ENCODE results near the gene PTPRN2. TPM values are rescaled to one million over a fixed set of nuclear protein-coding genes. Genes with fewer than 3 reads are reported as not detected.

Gene PTPRN2
- total and polyA plus RNA-seq, 2 of the 8 experiments (the other 6 are each of a cell fraction or from before 2014, with no cell fraction given), result 2.6 to 4.5 TPM

- H3K9ac ChIP-seq (replicated peaks in 1 of 4; ENCODE audit: extremely low read depth in 1 of 4, low read depth in 3 of 4, low read length in 3 of 4), result no peak overlapping the region
- no peaks in the 10 kb centered on the region for H3K4me1 ChIP-seq (replicated peaks in 1 of 4; ENCODE audit: control insufficient read depth in 3 of 4, insufficient read depth in 4 of 4, low read length in 3 of 4)
- H4K5ac ChIP-seq (ENCODE audit: insufficient read length, low read depth, low read length), result no peak overlapping the region
- H4K91ac ChIP-seq (replicated peaks; ENCODE audit: insufficient read length, low read length), result no peak overlapping the region
- H3K14ac ChIP-seq (ENCODE audit: insufficient read length), result no peak overlapping the region
- no peak overlapping the region for H3K4me2 ChIP-seq (ENCODE audit: insufficient read depth in 1 of 2, low read depth in 2 of 2, low read length in 2 of 2)
- FAIRE-seq (no peak), DNase-seq (ENCODE audit: low read depth in 1 of 2, low spot score in 2 of 2) (no peak)
- no peak overlapping the region; the same call in 1 of the 2 replicates for H2AK5ac ChIP-seq (ENCODE audit: low read depth, low read length)
- no peak for TF ChIP-seq KDM1A (IDR thresholded peaks at IDR 0.05; ENCODE audit: borderline replicate concordance, low read length)
- H3K56ac ChIP-seq (replicated peaks; ENCODE audit: insufficient read length, low read depth, low read length), result no peak overlapping the region
- no peak overlapping the region for H3K4ac ChIP-seq (replicated peaks; ENCODE audit: insufficient read length, low read depth, low read length)
- peaks cover 0 to 20% of the 10 kb centered on the region in 2 experiments for H4K20me1 ChIP-seq (replicated peaks in 1 of 2; ENCODE audit: control insufficient read depth in 1 of 2, insufficient read depth in 2 of 2, low read length in 2 of 2)
- no peaks in the 10 kb centered on the region; a peak in 1 of 8 replicates for H3K36me3 ChIP-seq (ENCODE audit: control insufficient read depth in 2 of 4, insufficient read depth in 4 of 4, low read length in 3 of 4)
- no peak overlapping the region for H2BK120ac ChIP-seq (replicated peaks; ENCODE audit: low read depth, low read length)
- no peak overlapping the region for H2BK5ac ChIP-seq (ENCODE audit: low read depth, low read length)
- H3K79me1 ChIP-seq (ENCODE audit: low read depth, low read length), result no peaks in the 10 kb centered on the region
- no peak overlapping the region for H4K8ac ChIP-seq (ENCODE audit: extremely low read depth, insufficient read depth, low read length)
- H3K27me3 ChIP-seq (replicated peaks in 1 of 4; ENCODE audit: control insufficient read depth in 3 of 4, extremely low read depth in 1 of 4, insufficient read depth in 3 of 4, low read length in 3 of 4), result no peaks in the 10 kb centered on the region; a peak in 1 of 7 replicates
- H3K4me3 ChIP-seq (ENCODE audit: extremely low read depth in 1 of 4, insufficient read depth in 2 of 4, low read depth in 3 of 4, low read length in 4 of 4), result no peak overlapping the region
- no peak overlapping the region for H3K18ac ChIP-seq (ENCODE audit: extremely low read depth, low read length)
- no peaks in the 10 kb centered on the region for H3K79me2 ChIP-seq (ENCODE audit: control insufficient read depth in 1 of 2, insufficient read depth in 2 of 2, low read length in 2 of 2)
- 76% methylated on average over 4 of the region's 4 CpGs; no CpG with 5 or more reads in 1 of the 2 experiments for WGBS, 2 experiments (ENCODE audit: extremely low coverage in 1 of 2, insufficient coverage in 1 of 2, insufficient read length in 1 of 2, insufficient replicate concordance in 2 of 2, low coverage in 1 of 2, low lambda C conversion rate in 2 of 2, missing lambda C conversion rate in 1 of 2)
- no peak overlapping the region for H3K23ac ChIP-seq (ENCODE audit: insufficient read length)
- no peak overlapping the region for H2BK12ac ChIP-seq (ENCODE audit: low read depth, low read length)
- no peak overlapping the region for H2BK20ac ChIP-seq (ENCODE audit: low read length)
- no peak overlapping the region for H3K27ac ChIP-seq (ENCODE audit: low read depth, low read length)
- peaks cover 27% of the 10 kb centered on the region for H3K23me2 ChIP-seq (ENCODE audit: low read depth, low read length)
- POLR2A ChIA-PET (ENCODE audit: partially characterized antibody), result no interaction called here
- no peak overlapping the region for H2BK15ac ChIP-seq (ENCODE audit: low read length)
- CTCF ChIA-PET (ENCODE audit: partially characterized antibody), result interaction anchor here (0.5 kb wide), 1 partner anchor 219 kb away, joined by 3 read pairs; no protein-coding TSS in a partner anchor
- H3K9me3 ChIP-seq (ENCODE audit: insufficient read depth in 2 of 2, low read depth in 1 of 2, low read length in 1 of 2), result 0 out of 4 replicates have a peak, but pooled peaks cover 0 to 3% of the 10 kb centered on the region in 2 experiments
- no peak overlapping the region for H2AFZ ChIP-seq (ENCODE audit: low read length)
These were observed 766.8 kb downstream of the PTPRN2 start for GRCh38 chr7:157820796-157821195.

Data from H1 (cell line).